ENCODE results near the gene VTA1.
"Not testable (repeated sequence)": the region's sequence is repeated elsewhere in the genome, so short reads cannot be mapped to it uniquely, and the experiment has no call there.

The VTA1 gene

GRCh38 chr6:142171351-142171750 is 24.3 kb downstream of the VTA1 start:
- no peak for DNase-seq (ENCODE audit: low read depth)

GRCh38 chr6:142172758-142173157 is 25.7 kb downstream of the VTA1 start:
- no peak for DNase-seq (ENCODE audit: low read depth)

- no peak for DNase-seq (ENCODE audit: low read depth)
These were observed 26.9 kb downstream of the VTA1 start for GRCh38 chr6:142173980-142174379.

GRCh38 chr6:142174703-142175102 is 27.6 kb downstream of the VTA1 start:
- DNase-seq (ENCODE audit: low read depth), result no peak

GRCh38 chr6:142178129-142178528 is 31.1 kb downstream of the VTA1 start:
- DNase-seq (ENCODE audit: low read depth), result no peak

- no peak for DNase-seq (ENCODE audit: low read depth)
These were observed 34.9 kb downstream of the VTA1 start for GRCh38 chr6:142182004-142182403.

- DNase-seq (ENCODE audit: low read depth), result no peak
These were observed 36.3 kb downstream of the VTA1 start for GRCh38 chr6:142183351-142183750.

GRCh38 chr6:142184307-142184706 is 37.2 kb downstream of the VTA1 start:
- no peak for DNase-seq (ENCODE audit: low read depth)

- no peak for DNase-seq (ENCODE audit: low read depth)
These were observed 38.6 kb downstream of the VTA1 start for GRCh38 chr6:142185641-142186040.

- DNase-seq (ENCODE audit: low read depth), result no peak
These were observed 40.1 kb downstream of the VTA1 start for GRCh38 chr6:142187209-142187608.

- DNase-seq (ENCODE audit: low read depth), result not testable (repeated sequence)
These were observed 41.3 kb downstream of the VTA1 start for GRCh38 chr6:142188341-142188740.

GRCh38 chr6:142189057-142189456 is 42.0 kb downstream of the VTA1 start:
- DNase-seq (ENCODE audit: low read depth), result no peak

GRCh38 chr6:142192343-142192742 is 45.3 kb downstream of the VTA1 start:
- DNase-seq (ENCODE audit: low read depth), result no peak

- DNase-seq (ENCODE audit: low read depth), result no peak
These were observed 46.6 kb downstream of the VTA1 start for GRCh38 chr6:142193621-142194020.

GRCh38 chr6:142195862-142196541 is 48.9 kb downstream of the VTA1 start:
- DNase-seq (ENCODE audit: low read depth), result no peak

- DNase-seq (ENCODE audit: low read depth), result no peak
These were observed 54.0 kb downstream of the VTA1 start for GRCh38 chr6:142200846-142201628.

GRCh38 chr6:142207265-142207877 is 60.3 kb downstream of the VTA1 start:
- DNase-seq (ENCODE audit: low read depth), result no peak

- DNase-seq (ENCODE audit: low read depth), result no peak
These were observed 63.5 kb downstream of the VTA1 start for GRCh38 chr6:142210606-142211005.

- no peak for DNase-seq (ENCODE audit: low read depth)
These were observed 66.3 kb downstream of the VTA1 start for GRCh38 chr6:142213402-142213801.

- DNase-seq (ENCODE audit: low read depth), result no peak
These were observed 71.4 kb downstream of the VTA1 start for GRCh38 chr6:142218446-142218845.

- no peak for DNase-seq (ENCODE audit: low read depth)
These were observed 75.0 kb downstream of the VTA1 start for GRCh38 chr6:142222022-142222421.

GRCh38 chr6:142223938-142224337 is 76.9 kb downstream of the VTA1 start:
- no peak for DNase-seq (ENCODE audit: low read depth)

GRCh38 chr6:142225115-142225514 is 78.1 kb downstream of the VTA1 start:
- no peak for DNase-seq (ENCODE audit: low read depth)
